ENCODE data around the gene FTMT.

- TF ChIP-seq EZH2 (IDR thresholded peaks at IDR 0.05; ENCODE audit: insufficient read depth, poor library complexity, severe bottlenecking), result no peak
- TF ChIP-seq EZH2phosphoT487 (IDR thresholded peaks at IDR 0.05; ENCODE audit: insufficient read depth, low read depth), result no peak
Observed at GRCh38 chr5:121867403-121867802, 15.7 kb downstream of the FTMT start.
